OCI-LY3 (cell line): Measurements from ENCODE around the gene COL1A1.

ENCODE experiments used
- EZH2phosphoT487 ChIP-seq: fragments of 200-600 bp; shearing (Covaris generic); IDR thresholded peaks from 2 replicates; pipeline ENCODE4 v1.6.1; 2018; ENCODE audit warnings: antibody characterized with exemption, mixed run types, low read depth
- TF ChIP-seq, protein P1 (sequence below): fragments of 200-600, 300-600 bp; sonication (generic); IDR thresholded peaks from 2 replicates; pipeline ENCODE4 v1.5.1; 2014; ENCODE audit warnings: antibody characterized with exemption, low read length, low read depth

DNA sequence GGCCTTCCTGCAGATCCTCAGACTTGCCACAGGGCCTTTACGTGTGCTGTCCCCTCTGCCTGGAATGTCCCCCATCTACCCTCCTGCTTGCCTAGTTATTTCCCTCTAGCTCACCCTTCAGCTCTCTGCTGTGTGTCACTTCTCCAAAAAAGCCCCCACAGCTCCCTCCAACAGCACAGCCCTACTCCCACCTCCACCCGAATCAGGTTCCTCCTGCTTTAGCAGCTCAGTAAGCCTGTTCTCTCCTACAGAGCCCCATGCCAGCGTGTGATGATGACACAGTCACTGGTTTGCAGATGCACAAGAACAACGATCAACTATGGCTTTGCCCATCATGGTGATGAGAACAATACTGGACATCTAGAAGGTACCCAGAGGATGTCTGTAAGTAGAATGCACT, 64.4 kb downstream of the COL1A1 start:
- TF ChIP-seq, protein P1, sequence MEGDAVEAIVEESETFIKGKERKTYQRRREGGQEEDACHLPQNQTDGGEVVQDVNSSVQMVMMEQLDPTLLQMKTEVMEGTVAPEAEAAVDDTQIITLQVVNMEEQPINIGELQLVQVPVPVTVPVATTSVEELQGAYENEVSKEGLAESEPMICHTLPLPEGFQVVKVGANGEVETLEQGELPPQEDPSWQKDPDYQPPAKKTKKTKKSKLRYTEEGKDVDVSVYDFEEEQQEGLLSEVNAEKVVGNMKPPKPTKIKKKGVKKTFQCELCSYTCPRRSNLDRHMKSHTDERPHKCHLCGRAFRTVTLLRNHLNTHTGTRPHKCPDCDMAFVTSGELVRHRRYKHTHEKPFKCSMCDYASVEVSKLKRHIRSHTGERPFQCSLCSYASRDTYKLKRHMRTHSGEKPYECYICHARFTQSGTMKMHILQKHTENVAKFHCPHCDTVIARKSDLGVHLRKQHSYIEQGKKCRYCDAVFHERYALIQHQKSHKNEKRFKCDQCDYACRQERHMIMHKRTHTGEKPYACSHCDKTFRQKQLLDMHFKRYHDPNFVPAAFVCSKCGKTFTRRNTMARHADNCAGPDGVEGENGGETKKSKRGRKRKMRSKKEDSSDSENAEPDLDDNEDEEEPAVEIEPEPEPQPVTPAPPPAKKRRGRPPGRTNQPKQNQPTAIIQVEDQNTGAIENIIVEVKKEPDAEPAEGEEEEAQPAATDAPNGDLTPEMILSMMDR = no peak
- TF ChIP-seq EZH2phosphoT487 = no peak
